ENCODE measurements around the gene LTC4S. TPM values are rescaled to one million over a fixed set of nuclear protein-coding genes. Genes with fewer than 3 reads are reported as not detected.

Gene LTC4S
- total RNA-seq, 1 donor from 2014 or later = 22.6 TPM

DNA sequence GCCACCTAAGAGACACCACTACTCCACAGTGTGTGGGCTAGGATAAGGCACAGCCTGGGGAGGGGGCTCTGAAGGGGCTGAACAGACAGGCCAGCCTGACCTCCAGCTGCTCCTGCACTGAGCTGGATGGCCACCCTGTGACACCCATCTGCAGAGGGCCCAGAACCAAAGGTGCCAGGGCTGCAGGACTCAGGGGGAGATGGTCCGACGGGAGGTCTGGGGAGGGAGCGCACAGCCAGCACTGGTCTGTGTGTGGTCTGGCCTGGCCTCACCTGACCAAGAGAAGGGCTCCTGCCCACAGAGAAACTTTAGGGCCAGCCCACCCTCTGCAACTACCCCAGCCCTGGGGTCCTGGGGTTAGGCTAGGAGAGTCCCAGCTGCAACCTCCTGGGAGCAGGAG, 789 bp downstream of the LTC4S start:
- peak overlapping the region; percentile 68 for H3K4me3 ChIP-seq
- peaks cover 27% of the 10 kb centered on the region for H3K36me3 ChIP-seq
- peaks cover 49% of the 10 kb centered on the region for H3K4me1 ChIP-seq
- H3K27me3 ChIP-seq = no peaks in the 10 kb centered on the region
- intact Hi-C loops (cut with DNase I) = no loop called here
- no peak for TF ChIP-seq CTCF (IDR thresholded peaks at IDR 0.05)
- DNase-seq = no peak
- H3K9me3 ChIP-seq = no peaks in the 10 kb centered on the region
- ATAC-seq = no peak
- H3K27ac ChIP-seq = peak overlapping the region; percentile 81

- H3K4me1 ChIP-seq = peaks cover 49% of the 10 kb centered on the region
- peak overlapping the region; percentile 68 for H3K4me3 ChIP-seq
- peak; percentile 32 for ATAC-seq
- DNase-seq = peak; percentile 80
- no peaks in the 10 kb centered on the region for H3K9me3 ChIP-seq
- intact Hi-C loops (cut with DNase I) = loop anchor here (5.0 kb wide), 1 partner anchor 33 kb away; no protein-coding TSS in a partner anchor
- peak overlapping the region; percentile 78 for H3K27ac ChIP-seq
- no peaks in the 10 kb centered on the region for H3K27me3 ChIP-seq
- peaks cover 34% of the 10 kb centered on the region for H3K36me3 ChIP-seq
- no peak for TF ChIP-seq CTCF (IDR thresholded peaks at IDR 0.05)
Measured at GRCh38 chr5:179795049-179795862, 1.5 kb downstream of the LTC4S start.

GRCh38 chr5:179795863-179796833, 2.4 kb downstream of the LTC4S start:
- Histone ChIP-seq H3K36me3 (peaks cover 41% of the 10 kb centered on the region), H3K4me3 (peak overlapping the region; percentile 68), H3K4me1 (peaks cover 49% of the 10 kb centered on the region), H3K27me3 (no peaks in the 10 kb centered on the region), H3K27ac (peak overlapping the region; percentile 78), H3K9me3 (no peaks in the 10 kb centered on the region)
- intact Hi-C loops (cut with DNase I) = loop anchor here (5.0 kb wide), 1 partner anchor 34 kb away; no protein-coding TSS in a partner anchor
- peak; percentile 84 for ATAC-seq
- DNase-seq = peak; percentile 94
- peak; percentile 83 for TF ChIP-seq CTCF (IDR thresholded peaks at IDR 0.05)

GRCh38 chr5:179796877-179797608, 3.3 kb downstream of the LTC4S start:
- H3K27me3 ChIP-seq = no peaks in the 10 kb centered on the region
- H3K4me1 ChIP-seq = peaks cover 44% of the 10 kb centered on the region
- ATAC-seq (no peak), DNase-seq (no peak)
- H3K27ac ChIP-seq = peak overlapping the region; percentile 78
- no peaks in the 10 kb centered on the region for H3K9me3 ChIP-seq
- peak overlapping the region; percentile 68 for H3K4me3 ChIP-seq
- intact Hi-C loops (cut with DNase I) = loop anchor here (5.0 kb wide), 1 partner anchor 35 kb away; no protein-coding TSS in a partner anchor
- no peak for TF ChIP-seq CTCF (IDR thresholded peaks at IDR 0.05)
- H3K36me3 ChIP-seq = peaks cover 45% of the 10 kb centered on the region

DNA sequence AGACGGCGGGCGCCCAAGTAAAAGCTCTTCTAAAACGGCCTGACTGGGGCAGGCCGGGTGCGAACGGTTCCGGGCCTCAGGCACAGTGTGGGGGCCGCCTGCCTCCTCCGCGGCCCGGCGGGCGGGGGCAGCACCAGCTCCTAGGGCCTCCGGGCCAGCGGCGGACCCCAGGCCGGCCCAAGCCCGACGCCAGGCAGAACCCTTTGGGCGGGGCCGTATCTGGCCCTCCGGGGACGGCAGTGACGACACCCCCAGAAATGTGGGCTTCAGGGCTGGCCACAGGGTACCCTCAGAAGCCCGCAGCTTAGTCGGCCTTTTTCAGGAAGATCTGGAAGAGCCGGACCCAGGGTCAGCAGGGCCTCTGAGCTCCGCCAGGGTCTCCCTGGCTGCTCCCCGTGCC, 4.0 kb downstream of the LTC4S start:
- DNase-seq (no peak), ATAC-seq (no peak)
- TF ChIP-seq CTCF (IDR thresholded peaks at IDR 0.05) = no peak
- Histone ChIP-seq H3K27ac (no peak overlapping the region), H3K9me3 (no peaks in the 10 kb centered on the region), H3K27me3 (no peaks in the 10 kb centered on the region), H3K4me3 (no peak overlapping the region), H3K36me3 (peaks cover 45% of the 10 kb centered on the region), H3K4me1 (peaks cover 37% of the 10 kb centered on the region)
- intact Hi-C loops (cut with DNase I) = loop anchor here (5.0 kb wide), 1 partner anchor 35 kb away; no protein-coding TSS in a partner anchor

Measured in upper lobe of right lung (tissue), 1 donor.